OCI-LY3 (cell line): Measurements from ENCODE around the gene RLIM.

Source experiments
- CTCF ChIP-seq: fragments of 200-600, 300-600 bp; sonication (generic); IDR thresholded peaks from 2 replicates; pipeline ENCODE4 v1.5.1; 2014; ENCODE audit warnings: antibody characterized with exemption, low read length, low read depth
- EZH2phosphoT487 ChIP-seq: fragments of 200-600 bp; shearing (Covaris generic); IDR thresholded peaks from 2 replicates; pipeline ENCODE4 v1.6.1; 2018; ENCODE audit warnings: antibody characterized with exemption, mixed run types, low read depth

- TF ChIP-seq CTCF: no peak
- TF ChIP-seq EZH2phosphoT487: no peak
Observed at GRCh38 chrX:74551934-74552333, 62.5 kb downstream of the RLIM start.
